ENCODE results near the gene STMN3.
"Not testable (repeated sequence)": the region's sequence is repeated elsewhere in the genome, so short reads cannot be mapped to it uniquely, and the experiment has no call there.

Gene STMN3

DNA sequence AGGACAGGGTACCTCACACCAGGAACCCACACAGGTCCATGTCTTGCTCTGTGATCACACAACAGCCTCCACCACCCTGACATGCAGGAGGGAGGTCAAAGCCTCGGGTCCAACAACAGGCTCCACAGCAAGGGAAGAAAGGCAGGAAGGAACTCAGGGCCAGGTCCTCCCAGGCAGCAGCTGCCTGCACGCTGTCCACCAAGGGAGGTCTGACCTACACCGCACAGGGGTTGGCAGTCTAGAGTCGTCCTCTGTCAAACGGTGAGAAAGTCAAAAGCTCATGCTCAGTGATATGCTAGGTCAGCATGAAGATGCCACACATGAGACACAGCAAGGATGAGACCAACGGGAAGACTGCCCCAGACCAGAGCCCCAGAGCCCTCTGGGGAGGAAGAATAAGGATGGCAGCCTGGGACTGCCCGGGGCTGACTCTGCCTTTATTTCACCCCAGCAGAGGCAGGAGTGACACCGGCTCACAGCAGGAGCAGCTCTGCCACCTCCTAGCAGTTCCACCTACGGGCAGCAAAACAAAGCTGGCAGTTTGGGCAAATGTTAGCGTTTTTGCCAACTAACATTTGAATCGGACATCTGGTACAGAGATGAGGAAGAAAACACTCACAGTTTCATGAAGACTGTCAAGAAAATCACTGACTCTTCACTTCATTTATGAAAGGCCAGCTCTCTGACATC lies 34.8 kb downstream of the STMN3 start:
- H3K4me3 ChIP-seq (ENCODE audit: insufficient read length, low read depth) = no peak overlapping the region
- peaks cover 50% of the 10 kb centered on the region for H3K36me3 ChIP-seq (ENCODE audit: insufficient read depth, insufficient read length, low read length)
- H3K4me1 ChIP-seq (ENCODE audit: insufficient read depth, insufficient read length) = peaks cover 16% of the 10 kb centered on the region
- no peak overlapping the region for H3K9ac ChIP-seq (ENCODE audit: insufficient read length, low read depth)
- TF ChIP-seq YY1 (IDR thresholded peaks at IDR 0.05; ENCODE audit: insufficient read depth, insufficient read length) (no peak), SUZ12 (IDR thresholded peaks at IDR 0.05; ENCODE audit: extremely low read depth, insufficient read depth, insufficient read length) (no peak), ZNF274 (IDR thresholded peaks at IDR 0.05; ENCODE audit: low read depth, low read length) (no peak)
- H3K27me3 ChIP-seq (ENCODE audit: insufficient read depth, insufficient read length) = no peaks in the 10 kb centered on the region
- peaks cover 16% of the 10 kb centered on the region for H3K9me3 ChIP-seq (ENCODE audit: insufficient read depth, low read length)
- DNase-seq (ENCODE audit: low read depth, low spot score) = no peak

DNA sequence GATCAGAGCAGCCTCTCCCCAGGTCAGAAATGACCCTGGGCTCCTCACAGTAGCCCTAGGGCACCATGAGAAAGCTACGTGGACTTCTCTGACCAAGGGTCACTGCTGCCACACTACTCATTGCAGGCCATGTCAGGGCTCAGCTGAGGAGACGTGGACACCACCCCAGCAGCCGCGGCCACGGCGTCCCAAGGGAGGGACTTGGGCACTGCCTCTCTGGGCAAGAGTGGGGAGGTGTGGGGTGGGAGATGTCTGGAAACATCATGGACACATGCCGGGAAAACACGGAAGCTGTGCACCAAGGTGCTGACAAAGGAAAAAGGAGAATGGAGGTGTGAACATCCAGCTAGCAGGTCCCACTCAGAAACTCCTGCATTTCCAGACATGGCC lies 35.4 kb downstream of the STMN3 start:
- Histone ChIP-seq H3K36me3 (ENCODE audit: insufficient read depth, insufficient read length, low read length) (peaks cover 48% of the 10 kb centered on the region), H3K4me1 (ENCODE audit: insufficient read depth, insufficient read length) (peaks cover 16% of the 10 kb centered on the region), H3K4me3 (ENCODE audit: insufficient read length, low read depth) (no peak overlapping the region), H3K9ac (ENCODE audit: insufficient read length, low read depth) (no peak overlapping the region), H3K9me3 (ENCODE audit: insufficient read depth, low read length) (peaks cover 16% of the 10 kb centered on the region), H3K27me3 (ENCODE audit: insufficient read depth, insufficient read length) (no peaks in the 10 kb centered on the region)
- no peak for TF ChIP-seq ZNF274 (IDR thresholded peaks at IDR 0.05; ENCODE audit: low read depth, low read length)
- TF ChIP-seq YY1 (IDR thresholded peaks at IDR 0.05; ENCODE audit: insufficient read depth, insufficient read length) = no peak
- no peak for TF ChIP-seq SUZ12 (IDR thresholded peaks at IDR 0.05; ENCODE audit: extremely low read depth, insufficient read depth, insufficient read length)
- DNase-seq (ENCODE audit: low read depth, low spot score) = no peak

DNA sequence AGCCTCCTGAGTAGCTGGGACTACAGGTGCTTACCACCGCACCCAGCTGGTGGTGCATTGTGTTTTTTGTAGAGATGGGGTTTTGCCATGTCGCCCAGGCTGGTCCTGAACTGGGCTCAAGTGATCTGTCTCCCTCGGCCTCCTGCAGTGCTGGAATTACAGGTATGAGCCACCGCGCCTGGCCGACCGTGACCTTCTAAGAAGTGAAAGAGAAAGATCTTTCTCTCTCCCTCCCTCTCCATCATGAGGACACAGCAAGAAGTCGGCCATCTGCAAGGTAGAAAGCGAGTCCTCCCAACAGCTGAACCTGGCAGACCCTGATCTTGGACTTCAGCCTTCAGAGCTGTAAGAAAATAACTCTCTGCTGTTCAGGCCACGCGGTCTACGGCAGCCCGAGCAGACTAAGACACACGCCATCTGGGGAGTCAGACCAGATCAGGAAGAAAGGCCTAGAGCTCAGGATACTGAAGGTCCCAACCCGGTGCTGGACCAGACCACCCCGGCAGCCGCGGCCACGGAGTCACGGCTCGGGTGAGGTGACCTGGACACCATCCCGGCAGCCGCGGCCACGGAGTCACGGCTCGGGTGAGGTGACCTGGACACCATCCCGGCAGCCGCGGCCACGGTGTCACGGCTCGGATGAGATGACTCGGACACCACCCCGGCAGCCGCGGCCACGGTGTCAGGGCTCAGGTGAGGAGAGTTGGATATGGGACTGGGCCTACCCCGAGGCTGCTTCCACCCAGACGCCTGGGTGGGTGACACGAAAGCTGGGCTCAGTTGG lies 35.9 kb downstream of the STMN3 start:
- Histone ChIP-seq H3K36me3 (ENCODE audit: insufficient read depth, insufficient read length, low read length) (peaks cover 51% of the 10 kb centered on the region), H3K9me3 (ENCODE audit: insufficient read depth, low read length) (peaks cover 16% of the 10 kb centered on the region), H3K4me1 (ENCODE audit: insufficient read depth, insufficient read length) (peaks cover 13% of the 10 kb centered on the region), H3K9ac (ENCODE audit: insufficient read length, low read depth) (no peak overlapping the region), H3K4me3 (ENCODE audit: insufficient read length, low read depth) (no peak overlapping the region), H3K27me3 (ENCODE audit: insufficient read depth, insufficient read length) (no peaks in the 10 kb centered on the region)
- no peak for TF ChIP-seq YY1 (IDR thresholded peaks at IDR 0.05; ENCODE audit: insufficient read depth, insufficient read length)
- no peak for TF ChIP-seq ZNF274 (IDR thresholded peaks at IDR 0.05; ENCODE audit: low read depth, low read length)
- TF ChIP-seq SUZ12 (IDR thresholded peaks at IDR 0.05; ENCODE audit: extremely low read depth, insufficient read depth, insufficient read length) = no peak
- DNase-seq (ENCODE audit: low read depth, low spot score) = no peak

DNA sequence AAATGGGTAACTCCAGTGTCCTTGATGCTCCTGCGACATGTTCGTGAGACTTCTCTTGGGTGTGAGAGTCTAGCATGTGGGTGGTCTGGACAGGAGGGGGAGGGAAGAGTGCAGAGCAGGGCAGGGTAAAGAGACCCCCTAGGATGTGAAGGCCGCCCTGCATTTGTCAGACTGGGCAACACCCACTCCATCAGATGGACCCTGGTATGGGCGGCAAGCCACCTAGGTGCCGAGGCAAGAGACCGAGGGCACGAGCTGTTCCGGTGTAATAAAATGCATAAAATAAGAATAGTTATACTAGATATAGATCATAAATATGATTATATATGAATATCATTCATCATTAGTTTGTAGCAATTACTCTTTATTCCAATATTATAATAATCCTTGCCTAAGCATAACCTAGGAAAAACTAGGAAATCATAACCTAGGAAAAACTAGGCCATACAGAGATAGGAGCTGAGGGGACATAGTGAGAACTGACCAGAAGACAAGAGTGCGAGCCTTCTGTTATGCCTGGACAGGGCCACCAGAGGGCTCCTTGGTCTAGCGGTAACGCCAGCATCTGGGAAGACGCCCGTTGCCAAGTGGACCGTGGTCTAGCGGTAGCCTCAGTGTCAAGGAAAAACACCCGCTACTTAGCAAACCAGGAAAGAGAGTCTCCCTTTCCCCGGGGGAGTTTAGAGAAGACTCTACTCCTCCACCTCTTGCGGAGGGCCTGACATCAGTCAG lies 39.2 kb downstream of the STMN3 start:
- peaks cover 45% of the 10 kb centered on the region for H3K36me3 ChIP-seq (ENCODE audit: insufficient read depth, insufficient read length, low read length)

DNA sequence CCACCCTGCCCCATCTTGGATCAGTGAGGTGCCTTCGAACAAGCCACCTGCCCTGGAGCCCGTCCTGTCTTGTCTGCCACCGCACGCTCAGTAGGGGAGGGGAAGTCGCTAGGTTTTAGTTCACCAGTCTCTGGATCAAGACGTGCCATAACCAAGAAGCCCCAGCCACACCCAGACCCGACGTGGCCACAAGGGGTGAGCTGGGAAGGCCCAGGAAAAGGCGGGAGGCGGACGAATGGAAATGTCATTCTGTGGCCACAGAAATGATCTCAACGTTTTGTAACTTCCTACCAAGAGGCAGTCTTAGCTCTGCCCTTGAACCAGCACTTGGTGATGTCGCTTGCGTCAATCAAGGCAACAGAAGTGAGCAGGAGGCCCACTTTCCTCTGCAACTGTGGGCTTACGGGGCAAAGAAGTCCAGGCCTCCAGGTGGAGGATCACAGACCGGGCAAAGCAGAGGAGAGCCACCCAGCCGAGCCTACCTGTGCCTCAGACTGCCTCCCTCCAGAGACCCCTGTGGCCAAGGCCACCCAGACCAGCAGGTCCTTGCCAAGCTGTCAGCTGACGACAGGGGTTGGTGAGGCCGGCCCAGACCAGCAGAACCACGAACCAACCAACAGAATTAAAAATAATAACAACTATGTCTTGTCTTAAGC lies 40.8 kb downstream of the STMN3 start:
- no peak for DNase-seq (ENCODE audit: low read depth, low spot score)

More for the DNA sequence above, 39.2 kb downstream of the STMN3 start:
- not testable (repeated sequence) for H3K27me3 ChIP-seq (ENCODE audit: insufficient read depth, insufficient read length); H3K4me3 ChIP-seq (ENCODE audit: insufficient read length, low read depth); H3K9ac ChIP-seq (ENCODE audit: insufficient read length, low read depth); H3K4me1 ChIP-seq (ENCODE audit: insufficient read depth, insufficient read length); DNase-seq (ENCODE audit: low read depth, low spot score)
- peaks cover 16% of the 10 kb centered on the region for H3K9me3 ChIP-seq (ENCODE audit: insufficient read depth, low read length)

DNA sequence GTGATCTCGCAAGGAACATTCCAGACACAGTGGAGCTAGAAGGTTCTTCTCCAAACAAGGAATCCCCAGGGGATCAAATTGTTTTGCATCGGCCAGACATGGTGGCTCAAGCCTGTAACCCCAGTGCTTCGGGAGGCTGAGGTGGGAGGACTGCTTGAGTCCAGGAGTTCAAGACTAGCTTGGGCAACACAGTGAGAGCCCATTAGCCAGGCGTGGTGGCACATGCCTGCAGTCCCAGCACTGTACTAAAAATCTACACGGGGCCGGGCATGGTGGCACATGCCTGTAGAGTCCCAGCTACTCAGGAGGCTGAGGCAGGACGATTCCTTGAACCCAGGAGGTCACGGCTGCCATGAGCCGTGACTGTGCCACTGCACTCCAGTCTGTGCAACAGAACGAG lies 41.6 kb downstream of the STMN3 start:
- no peak for DNase-seq (ENCODE audit: low read depth, low spot score)
- Histone ChIP-seq H3K9me3 (ENCODE audit: insufficient read depth, low read length) (peaks cover 16% of the 10 kb centered on the region), H3K36me3 (ENCODE audit: insufficient read depth, insufficient read length, low read length) (peaks cover 21% of the 10 kb centered on the region), H3K27me3 (ENCODE audit: insufficient read depth, insufficient read length) (no peaks in the 10 kb centered on the region), H3K4me1 (ENCODE audit: insufficient read depth, insufficient read length) (peaks cover 5% of the 10 kb centered on the region), H3K9ac (ENCODE audit: insufficient read length, low read depth) (peak overlapping the region; percentile 18), H3K4me3 (ENCODE audit: insufficient read length, low read depth) (no peak overlapping the region)
- TF ChIP-seq YY1 (IDR thresholded peaks at IDR 0.05; ENCODE audit: insufficient read depth, insufficient read length) (no peak), ZNF274 (IDR thresholded peaks at IDR 0.05; ENCODE audit: low read depth, low read length) (no peak), SUZ12 (IDR thresholded peaks at IDR 0.05; ENCODE audit: extremely low read depth, insufficient read depth, insufficient read length) (no peak)

More for the DNA sequence above, 40.8 kb downstream of the STMN3 start:
- Histone ChIP-seq H3K36me3 (ENCODE audit: insufficient read depth, insufficient read length, low read length) (peaks cover 28% of the 10 kb centered on the region), H3K9me3 (ENCODE audit: insufficient read depth, low read length) (peaks cover 16% of the 10 kb centered on the region), H3K27me3 (ENCODE audit: insufficient read depth, insufficient read length) (no peaks in the 10 kb centered on the region), H3K9ac (ENCODE audit: insufficient read length, low read depth) (no peak overlapping the region), H3K4me1 (ENCODE audit: insufficient read depth, insufficient read length) (peaks cover 5% of the 10 kb centered on the region), H3K4me3 (ENCODE audit: insufficient read length, low read depth) (no peak overlapping the region)
- no peak for TF ChIP-seq YY1 (IDR thresholded peaks at IDR 0.05; ENCODE audit: insufficient read depth, insufficient read length)
- TF ChIP-seq SUZ12 (IDR thresholded peaks at IDR 0.05; ENCODE audit: extremely low read depth, insufficient read depth, insufficient read length) = no peak
- no peak for TF ChIP-seq ZNF274 (IDR thresholded peaks at IDR 0.05; ENCODE audit: low read depth, low read length)

Data from NT2/D1 (cell line).